A549 (cell line): ENCODE data around the gene SLCO3A1.
"Not testable (repeated sequence)": the region's sequence is repeated elsewhere in the genome, so short reads cannot be mapped to it uniquely, and the experiment has no call there.

ENCODE experiments used
- CTCF ChIP-seq: fragments of >200 bp; sonication (Bioruptor Twin); formaldehyde crosslinking; IDR thresholded peaks from 3 replicates; pipeline ENCODE4 v1.5.1; 2016
- EP300 ChIP-seq, 2 experiments: fragments of >200 bp; sonication (Bioruptor Twin); formaldehyde crosslinking; IDR thresholded peaks; 2 replicates in 1 of 2; 3 replicates in 1 of 2; pipeline ENCODE4 v1.6.1; 2016 to 2017
- MYC ChIP-seq: IDR thresholded peaks from 2 replicates; pipeline ENCODE4 v1.6.1; 2012; ENCODE audit warnings: mild to moderate bottlenecking, inconsistent platforms, low read length, improper control_type of control experiment, borderline replicate concordance
- POLR2A ChIP-seq: IDR thresholded peaks from 2 replicates; pipeline ENCODE4 v1.6.1; 2012; ENCODE audit warnings: mild to moderate bottlenecking, low read length
- POLR2AphosphoS2 ChIP-seq: conservative IDR thresholded peaks from 2 replicates; pipeline ENCODE4 v1.6.1; 2012; ENCODE audit warnings: low read length, improper control_type of control experiment, inconsistent platforms
- RAD21 ChIP-seq, 2 experiments: fragments of >200 bp in 1 of 2; sonication (Bioruptor Twin) in 1 of 2; formaldehyde crosslinking in 1 of 2; IDR thresholded peaks in 1 of 2; conservative IDR thresholded peaks in 1 of 2; 2 replicates in 1 of 2; 3 replicates in 1 of 2; pipeline ENCODE4 v1.6.1; 2012 to 2018; ENCODE audit warnings: inconsistent platforms in 1 of 2
- SMC3 ChIP-seq: fragments of >200 bp; sonication (Bioruptor Twin); formaldehyde crosslinking; IDR thresholded peaks from 3 replicates; pipeline ENCODE4 v1.6.1; 2018; ENCODE audit warnings: inconsistent platforms
- ZFP36 ChIP-seq: fragments of 450-650 bp; IDR thresholded peaks from 2 replicates; pipeline ENCODE4 v1.6.1; 2014; ENCODE audit warnings: borderline replicate concordance; ENCODE audit not compliant: partially characterized antibody
- TF ChIP-seq, protein P1 (sequence below): fragments of 200-600 bp; sonication (generic); IDR thresholded peaks from 2 replicates; pipeline ENCODE4 v1.6.1; 2016; ENCODE audit warnings: antibody characterized with exemption, mild to moderate bottlenecking, moderate library complexity

GRCh38 chr15:92070251-92070650, 216.7 kb downstream of the SLCO3A1 start:
- not testable (repeated sequence) for TF ChIP-seq SMC3; RAD21 (conservative IDR thresholded peaks at IDR 0.05 in 1 of 2, IDR thresholded peaks at IDR 0.05 in 1 of 2); CTCF; EP300 (IDR thresholded peaks at IDR 0.05); MYC; ZFP36; POLR2A; POLR2AphosphoS2
- TF ChIP-seq, protein P1, sequence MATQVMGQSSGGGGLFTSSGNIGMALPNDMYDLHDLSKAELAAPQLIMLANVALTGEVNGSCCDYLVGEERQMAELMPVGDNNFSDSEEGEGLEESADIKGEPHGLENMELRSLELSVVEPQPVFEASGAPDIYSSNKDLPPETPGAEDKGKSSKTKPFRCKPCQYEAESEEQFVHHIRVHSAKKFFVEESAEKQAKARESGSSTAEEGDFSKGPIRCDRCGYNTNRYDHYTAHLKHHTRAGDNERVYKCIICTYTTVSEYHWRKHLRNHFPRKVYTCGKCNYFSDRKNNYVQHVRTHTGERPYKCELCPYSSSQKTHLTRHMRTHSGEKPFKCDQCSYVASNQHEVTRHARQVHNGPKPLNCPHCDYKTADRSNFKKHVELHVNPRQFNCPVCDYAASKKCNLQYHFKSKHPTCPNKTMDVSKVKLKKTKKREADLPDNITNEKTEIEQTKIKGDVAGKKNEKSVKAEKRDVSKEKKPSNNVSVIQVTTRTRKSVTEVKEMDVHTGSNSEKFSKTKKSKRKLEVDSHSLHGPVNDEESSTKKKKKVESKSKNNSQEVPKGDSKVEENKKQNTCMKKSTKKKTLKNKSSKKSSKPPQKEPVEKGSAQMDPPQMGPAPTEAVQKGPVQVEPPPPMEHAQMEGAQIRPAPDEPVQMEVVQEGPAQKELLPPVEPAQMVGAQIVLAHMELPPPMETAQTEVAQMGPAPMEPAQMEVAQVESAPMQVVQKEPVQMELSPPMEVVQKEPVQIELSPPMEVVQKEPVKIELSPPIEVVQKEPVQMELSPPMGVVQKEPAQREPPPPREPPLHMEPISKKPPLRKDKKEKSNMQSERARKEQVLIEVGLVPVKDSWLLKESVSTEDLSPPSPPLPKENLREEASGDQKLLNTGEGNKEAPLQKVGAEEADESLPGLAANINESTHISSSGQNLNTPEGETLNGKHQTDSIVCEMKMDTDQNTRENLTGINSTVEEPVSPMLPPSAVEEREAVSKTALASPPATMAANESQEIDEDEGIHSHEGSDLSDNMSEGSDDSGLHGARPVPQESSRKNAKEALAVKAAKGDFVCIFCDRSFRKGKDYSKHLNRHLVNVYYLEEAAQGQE: not testable (repeated sequence)
